Loucy (cell line): ENCODE data around the gene RAB11FIP3.

Source experiments
- H2AFZ ChIP-seq: fragments of 200-600 bp; sonication (generic); 2 replicates; pipeline ENCODE4 v1.6.0; 2016; ENCODE audit warnings: antibody characterized with exemption, mild to moderate bottlenecking, low read length, moderate library complexity
- H3F3A ChIP-seq: fragments of 200-600 bp; 2 replicates; pipeline ENCODE4 v1.6.0; 2016; ENCODE audit warnings: antibody characterized with exemption, low read depth, mild to moderate bottlenecking
- H3K27me3 ChIP-seq: fragments of 200-600 bp; sonication (generic); 2 replicates; pipeline ENCODE4 v1.6.1; 2014; ENCODE audit warnings: low read length, mild to moderate bottlenecking; ENCODE audit not compliant: insufficient read depth, poor library complexity, severe bottlenecking
- H3K36me3 ChIP-seq: fragments of 200-600 bp; sonication (generic); 2 replicates; pipeline ENCODE4 v1.6.1; 2016; ENCODE audit warnings: low read length; ENCODE audit not compliant: insufficient read depth
- H3K4me1 ChIP-seq: fragments of 200-600 bp; sonication (generic); 2 replicates; pipeline ENCODE4 v1.5.1; 2014; ENCODE audit warnings: low read length, mild to moderate bottlenecking; ENCODE audit not compliant: insufficient read depth, poor library complexity, severe bottlenecking
- H3K4me2 ChIP-seq: fragments of 200-600 bp; sonication (generic); 2 replicates; pipeline ENCODE4 v1.6.0; 2014; ENCODE audit warnings: antibody characterized with exemption, low read length, low read depth, mild to moderate bottlenecking; ENCODE audit not compliant: poor library complexity, severe bottlenecking
- H3K4me3 ChIP-seq: fragments of 200-600 bp; sonication (generic); 2 replicates; pipeline ENCODE4 v1.5.1; 2014; ENCODE audit warnings: low read length, mild to moderate bottlenecking, mixed read lengths; ENCODE audit not compliant: poor library complexity, severe bottlenecking
- H3K79me2 ChIP-seq: fragments of 200-600 bp; sonication (generic); 2 replicates; pipeline ENCODE4 v1.6.1; 2014; ENCODE audit warnings: low read length; ENCODE audit not compliant: insufficient read depth
- H3K9ac ChIP-seq: fragments of 200-600 bp; sonication (generic); 2 replicates; pipeline ENCODE4 v1.6.0; 2014; ENCODE audit warnings: mild to moderate bottlenecking, low read depth, low read length, moderate library complexity; ENCODE audit not compliant: poor library complexity, severe bottlenecking
- H3K9me2 ChIP-seq: fragments of 200-600 bp; sonication (generic); replicated peaks from 2 replicates; pipeline ENCODE4 v1.6.1; 2016; ENCODE audit warnings: low read depth, low read length, mixed read lengths
- H3K9me3 ChIP-seq: fragments of 200-600 bp; sonication (generic); 2 replicates; pipeline ENCODE4 v1.6.1; 2014; ENCODE audit warnings: mild to moderate bottlenecking, antibody characterized with exemption, low read length, low read depth; ENCODE audit not compliant: insufficient read depth
- H4K20me1 ChIP-seq: fragments of 200-600 bp; sonication (generic); 2 replicates; pipeline ENCODE4 v1.6.0; 2014; ENCODE audit warnings: antibody characterized with exemption, low read length, mild to moderate bottlenecking; ENCODE audit not compliant: insufficient read depth, poor library complexity, severe bottlenecking
- EZH2phosphoT487 ChIP-seq: fragments of 200-600 bp; IDR thresholded peaks from 2 replicates; pipeline ENCODE4 v1.6.1; 2018; ENCODE audit warnings: antibody characterized with exemption, mild to moderate bottlenecking, moderate library complexity, borderline replicate concordance
- TF ChIP-seq, protein P1 (sequence below): fragments of 200-600 bp; sonication (generic); conservative IDR thresholded peaks from 2 replicates; pipeline ENCODE4 v1.5.1; 2014; ENCODE audit warnings: mild to moderate bottlenecking, antibody characterized with exemption, low read length

Gene RAB11FIP3

DNA sequence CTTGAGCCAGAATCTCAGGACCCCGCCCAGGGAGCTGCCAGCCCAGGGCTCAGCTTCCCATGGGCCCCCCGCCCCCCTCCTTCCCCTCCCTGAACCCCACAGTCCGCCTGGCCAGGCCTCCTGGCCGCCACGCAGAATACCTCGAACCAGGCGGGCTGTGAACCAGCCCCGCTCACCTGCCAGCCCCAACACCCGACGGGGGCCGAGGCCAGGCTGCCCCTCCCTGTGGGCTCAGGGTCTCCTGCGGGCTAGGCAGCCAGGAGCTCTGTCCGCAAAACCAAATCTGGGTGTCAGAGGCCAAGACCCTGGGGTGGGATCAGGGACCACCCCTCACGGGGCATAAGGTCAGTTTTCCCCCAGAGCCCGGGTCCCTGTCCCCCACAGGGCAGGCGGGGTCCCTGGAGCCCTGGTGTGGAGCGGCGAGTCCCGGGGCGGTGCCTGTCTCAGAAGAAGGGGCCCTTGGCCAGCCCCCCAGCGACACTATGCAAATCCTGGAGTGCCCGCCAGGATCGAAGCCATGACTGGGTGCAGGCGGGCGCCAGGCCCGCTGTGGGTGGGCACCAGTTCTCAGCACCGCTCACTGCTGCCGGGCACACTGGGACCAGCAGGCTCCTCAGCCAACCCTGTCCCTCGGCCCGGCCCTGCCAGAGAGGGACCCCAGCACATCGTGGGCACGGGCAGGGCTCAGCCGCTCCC is 128.3 kb downstream of the RAB11FIP3 start:
- Histone ChIP-seq H3K9ac (no peak overlapping the region), H3K4me3 (no peak overlapping the region), H3K27me3 (no peaks in the 10 kb centered on the region), H3K36me3 (no peaks in the 10 kb centered on the region), H3F3A (no peaks in the 10 kb centered on the region), H4K20me1 (no peaks in the 10 kb centered on the region), H2AFZ (no peak overlapping the region), H3K9me2 (no peaks in the 10 kb centered on the region), H3K79me2 (no peaks in the 10 kb centered on the region), H3K4me1 (no peaks in the 10 kb centered on the region), H3K9me3 (no peaks in the 10 kb centered on the region), H3K4me2 (no peak overlapping the region)
- no peak for TF ChIP-seq EZH2phosphoT487
- TF ChIP-seq, protein P1, sequence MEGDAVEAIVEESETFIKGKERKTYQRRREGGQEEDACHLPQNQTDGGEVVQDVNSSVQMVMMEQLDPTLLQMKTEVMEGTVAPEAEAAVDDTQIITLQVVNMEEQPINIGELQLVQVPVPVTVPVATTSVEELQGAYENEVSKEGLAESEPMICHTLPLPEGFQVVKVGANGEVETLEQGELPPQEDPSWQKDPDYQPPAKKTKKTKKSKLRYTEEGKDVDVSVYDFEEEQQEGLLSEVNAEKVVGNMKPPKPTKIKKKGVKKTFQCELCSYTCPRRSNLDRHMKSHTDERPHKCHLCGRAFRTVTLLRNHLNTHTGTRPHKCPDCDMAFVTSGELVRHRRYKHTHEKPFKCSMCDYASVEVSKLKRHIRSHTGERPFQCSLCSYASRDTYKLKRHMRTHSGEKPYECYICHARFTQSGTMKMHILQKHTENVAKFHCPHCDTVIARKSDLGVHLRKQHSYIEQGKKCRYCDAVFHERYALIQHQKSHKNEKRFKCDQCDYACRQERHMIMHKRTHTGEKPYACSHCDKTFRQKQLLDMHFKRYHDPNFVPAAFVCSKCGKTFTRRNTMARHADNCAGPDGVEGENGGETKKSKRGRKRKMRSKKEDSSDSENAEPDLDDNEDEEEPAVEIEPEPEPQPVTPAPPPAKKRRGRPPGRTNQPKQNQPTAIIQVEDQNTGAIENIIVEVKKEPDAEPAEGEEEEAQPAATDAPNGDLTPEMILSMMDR: no peak

DNA sequence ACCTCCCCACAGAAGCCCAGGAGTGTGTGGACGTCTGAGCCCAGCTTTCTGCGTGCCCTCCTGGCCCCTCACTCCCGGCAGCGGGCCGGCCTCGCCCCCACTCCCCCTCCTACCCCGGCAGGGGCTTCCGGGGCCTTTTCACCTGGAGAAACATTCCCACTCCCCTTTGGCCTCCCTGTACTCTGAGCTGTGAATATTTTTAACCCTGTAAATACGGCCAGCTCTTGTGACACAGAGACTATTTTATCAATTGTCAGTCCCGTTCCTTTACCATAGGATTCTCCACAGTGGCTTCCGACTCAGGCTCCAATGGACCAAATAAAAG is 128.8 kb downstream of the RAB11FIP3 start:
- no peaks in the 10 kb centered on the region for H3K36me3 ChIP-seq
- H2AFZ ChIP-seq: no peak overlapping the region
- no peaks in the 10 kb centered on the region for H3K27me3 ChIP-seq
- no peaks in the 10 kb centered on the region for H3K79me2 ChIP-seq
- no peaks in the 10 kb centered on the region for H3F3A ChIP-seq
- no peaks in the 10 kb centered on the region for H3K9me3 ChIP-seq
- no peak overlapping the region for H3K4me2 ChIP-seq
- no peaks in the 10 kb centered on the region for H3K4me1 ChIP-seq
- no peaks in the 10 kb centered on the region for H3K9me2 ChIP-seq
- H4K20me1 ChIP-seq: no peaks in the 10 kb centered on the region
- TF ChIP-seq, protein P1: no peak
- no peak for TF ChIP-seq EZH2phosphoT487
- H3K4me3 ChIP-seq: no peak overlapping the region
- no peak overlapping the region for H3K9ac ChIP-seq

GRCh38 chr16:554640-555365 is 129.4 kb downstream of the RAB11FIP3 start:
- H3K4me2 ChIP-seq: no peak overlapping the region
- no peak overlapping the region for H3K4me3 ChIP-seq
- no peaks in the 10 kb centered on the region for H3K4me1 ChIP-seq
- no peaks in the 10 kb centered on the region for H4K20me1 ChIP-seq
- H3K79me2 ChIP-seq: no peaks in the 10 kb centered on the region
- H3K36me3 ChIP-seq: no peaks in the 10 kb centered on the region
- H3K9me2 ChIP-seq: no peaks in the 10 kb centered on the region
- H3K9me3 ChIP-seq: no peaks in the 10 kb centered on the region
- no peaks in the 10 kb centered on the region for H3F3A ChIP-seq
- no peak overlapping the region for H3K9ac ChIP-seq
- H2AFZ ChIP-seq: no peak overlapping the region
- H3K27me3 ChIP-seq: no peaks in the 10 kb centered on the region
- TF ChIP-seq, protein P1: no peak
- TF ChIP-seq EZH2phosphoT487: no peak
